ENCODE data around the gene ERFL. TPM values are rescaled to one million over a fixed set of nuclear protein-coding genes. Genes with fewer than 3 reads are reported as not detected.
"Not testable (repeated sequence)": the region's sequence is repeated elsewhere in the genome, so short reads cannot be mapped to it uniquely, and the experiment has no call there.

The ERFL gene
- total RNA-seq, 1 donor from 2014 or later: 1.2 TPM

DNA sequence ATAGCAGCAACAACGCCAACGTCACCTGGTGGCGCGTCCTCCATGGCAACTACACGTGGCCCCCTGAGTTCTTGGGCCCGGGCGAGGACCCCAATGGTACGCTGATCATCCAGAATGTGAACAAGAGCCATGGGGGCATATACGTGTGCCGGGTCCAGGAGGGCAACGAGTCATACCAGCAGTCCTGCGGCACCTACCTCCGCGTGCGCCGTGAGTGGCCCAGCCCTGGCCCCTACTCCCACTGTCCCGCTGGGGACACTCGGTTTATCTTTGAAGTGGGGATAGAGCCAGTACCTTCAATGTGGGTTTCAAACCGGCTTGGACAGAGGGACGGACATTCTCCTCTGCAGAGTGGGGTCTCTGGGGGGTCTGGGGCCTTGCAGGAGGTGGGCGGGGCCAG is 49.2 kb downstream of the ERFL start:
- DNase-seq (ENCODE audit: low spot score, unreplicated experiment): no peak
- Mint-ChIP-seq H3K4me3 (ENCODE audit: low read depth) (no peak overlapping the region), H3K36me3 (ENCODE audit: insufficient read depth) (no peaks in the 10 kb centered on the region), H3K27me3 (peaks cover 30% of the 10 kb centered on the region), H3K4me1 (ENCODE audit: low read depth) (peaks cover 3% of the 10 kb centered on the region), H3K9me3 (ENCODE audit: low read depth) (no peaks in the 10 kb centered on the region), H3K27ac (no peak overlapping the region)
- TF ChIP-seq, protein P1, sequence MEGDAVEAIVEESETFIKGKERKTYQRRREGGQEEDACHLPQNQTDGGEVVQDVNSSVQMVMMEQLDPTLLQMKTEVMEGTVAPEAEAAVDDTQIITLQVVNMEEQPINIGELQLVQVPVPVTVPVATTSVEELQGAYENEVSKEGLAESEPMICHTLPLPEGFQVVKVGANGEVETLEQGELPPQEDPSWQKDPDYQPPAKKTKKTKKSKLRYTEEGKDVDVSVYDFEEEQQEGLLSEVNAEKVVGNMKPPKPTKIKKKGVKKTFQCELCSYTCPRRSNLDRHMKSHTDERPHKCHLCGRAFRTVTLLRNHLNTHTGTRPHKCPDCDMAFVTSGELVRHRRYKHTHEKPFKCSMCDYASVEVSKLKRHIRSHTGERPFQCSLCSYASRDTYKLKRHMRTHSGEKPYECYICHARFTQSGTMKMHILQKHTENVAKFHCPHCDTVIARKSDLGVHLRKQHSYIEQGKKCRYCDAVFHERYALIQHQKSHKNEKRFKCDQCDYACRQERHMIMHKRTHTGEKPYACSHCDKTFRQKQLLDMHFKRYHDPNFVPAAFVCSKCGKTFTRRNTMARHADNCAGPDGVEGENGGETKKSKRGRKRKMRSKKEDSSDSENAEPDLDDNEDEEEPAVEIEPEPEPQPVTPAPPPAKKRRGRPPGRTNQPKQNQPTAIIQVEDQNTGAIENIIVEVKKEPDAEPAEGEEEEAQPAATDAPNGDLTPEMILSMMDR (IDR thresholded peaks at IDR 0.05; ENCODE audit: unreplicated experiment): no peak

DNA sequence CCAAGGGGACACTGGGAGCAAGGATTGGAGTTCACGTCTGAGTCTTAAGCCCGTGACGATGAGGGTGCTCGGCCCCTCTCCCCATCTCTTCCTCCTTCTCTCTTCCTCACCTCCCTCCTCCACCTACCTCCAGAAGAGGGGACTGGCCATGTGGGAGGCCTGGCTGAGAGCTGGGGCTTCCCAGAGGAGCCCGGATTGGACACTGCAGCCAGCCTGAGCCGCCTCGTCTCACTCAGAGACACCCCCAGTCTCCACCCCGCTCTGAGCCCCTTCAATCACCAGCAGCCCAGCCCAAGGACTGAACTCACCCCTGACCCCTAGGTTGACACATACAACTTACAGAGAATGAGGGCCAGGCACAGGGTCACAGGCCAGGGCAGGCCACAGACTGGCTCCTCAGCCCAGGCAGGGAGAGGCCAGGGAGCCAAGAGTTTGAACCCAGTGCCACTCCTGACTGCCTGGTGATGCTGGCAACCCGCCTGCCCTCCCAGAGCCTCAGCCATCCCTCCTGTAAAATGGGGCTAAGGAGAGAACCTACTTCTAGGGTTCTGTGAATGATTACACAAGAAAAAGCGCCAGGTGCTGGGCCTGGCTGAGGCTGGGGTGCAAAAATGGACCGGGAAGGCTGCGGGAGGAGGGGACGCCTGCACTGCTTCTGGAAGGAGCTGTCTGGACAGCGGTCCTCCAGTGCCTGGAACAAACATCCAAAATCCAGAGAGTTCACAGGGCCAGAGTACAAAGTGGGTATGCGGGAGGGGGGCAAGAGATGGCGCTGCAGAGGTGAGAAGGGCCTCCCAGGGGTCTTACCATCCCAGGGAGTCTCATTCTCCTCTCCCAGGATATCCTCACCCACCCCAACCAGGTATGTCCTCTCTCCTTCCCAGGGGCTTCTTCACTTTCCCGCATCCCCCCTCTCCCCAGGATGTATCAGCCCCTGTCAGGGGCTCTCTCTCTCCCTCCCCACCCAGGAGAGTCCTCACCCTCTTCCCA is 50.0 kb downstream of the ERFL start:
- Mint-ChIP-seq H3K27me3 (peaks cover 24% of the 10 kb centered on the region), H3K4me1 (ENCODE audit: low read depth) (peaks cover 3% of the 10 kb centered on the region), H3K36me3 (ENCODE audit: insufficient read depth) (no peaks in the 10 kb centered on the region), H3K4me3 (ENCODE audit: low read depth) (no peak overlapping the region), H3K9me3 (ENCODE audit: low read depth) (no peaks in the 10 kb centered on the region), H3K27ac (no peak overlapping the region)
- no peak for DNase-seq (ENCODE audit: low spot score, unreplicated experiment)
- TF ChIP-seq, protein P1 (IDR thresholded peaks at IDR 0.05; ENCODE audit: unreplicated experiment): no peak

DNA sequence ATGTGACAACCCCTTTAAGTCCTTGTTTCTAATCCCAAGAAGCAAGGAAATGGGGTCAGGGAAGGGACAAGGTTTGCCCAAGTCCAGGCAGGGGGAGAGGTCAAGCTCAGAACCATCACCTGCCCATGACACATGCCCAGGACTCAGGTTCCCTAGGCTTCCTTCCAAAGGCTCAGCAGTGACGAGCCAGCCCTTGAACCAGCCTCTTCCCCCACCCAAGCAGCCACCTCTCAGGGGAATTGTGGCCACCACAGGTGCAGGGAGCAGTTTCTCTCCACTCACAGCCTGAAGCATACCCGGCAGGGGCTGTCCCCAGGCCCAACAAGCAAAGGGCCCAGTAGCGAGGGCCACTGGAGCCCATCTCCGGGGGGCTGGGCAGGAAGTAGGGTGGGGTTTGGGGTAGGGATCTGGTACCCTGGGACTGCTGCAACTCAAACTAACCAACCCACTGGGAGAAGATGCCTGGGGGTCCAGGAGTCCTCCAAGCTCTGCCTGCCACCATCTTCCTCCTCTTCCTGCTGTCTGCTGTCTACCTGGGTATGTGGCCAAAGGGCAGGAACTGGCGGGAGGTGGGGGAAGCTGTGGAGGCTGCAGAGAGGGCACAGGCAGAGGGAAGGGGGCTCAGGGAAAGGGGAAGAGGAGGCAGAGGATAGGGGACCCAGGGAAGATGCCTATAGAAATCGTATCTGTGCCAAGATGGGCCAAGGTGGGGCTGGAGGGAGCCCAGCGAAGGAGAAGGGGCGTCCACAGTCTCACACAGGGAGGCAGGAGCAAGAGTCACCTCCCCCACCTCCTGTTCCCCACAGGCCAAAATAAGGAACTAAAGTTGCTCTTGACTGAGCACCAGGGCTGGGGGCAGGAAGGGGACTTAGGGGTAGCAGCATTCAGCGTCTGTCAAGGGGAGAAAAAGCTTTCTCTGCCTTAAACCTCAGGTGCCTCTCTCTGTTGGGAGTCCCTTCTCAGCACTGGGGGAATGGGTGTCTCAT is 51.1 kb downstream of the ERFL start, which contains the start of gene CD79A:
Gene CD79A (plus strand): TSS at position 433 of the 986 bp plus-strand sequence. CDS start 26 bp downstream, at position 459.
- Mint-ChIP-seq H3K27ac (no peak within 1 kb of the TSS), H3K36me3 (ENCODE audit: insufficient read depth) (peaks cover 2% of the 10 kb centered on the region), H3K27me3 (peaks cover 18% of the 10 kb centered on the region), H3K9me3 (ENCODE audit: low read depth) (no peaks in the 10 kb centered on the region), H3K4me3 (ENCODE audit: low read depth) (no peak within 1 kb of the TSS), H3K4me1 (ENCODE audit: low read depth) (no peaks in the 10 kb centered on the region)
- no peak for DNase-seq (ENCODE audit: low spot score, unreplicated experiment)
- TF ChIP-seq, protein P1 (IDR thresholded peaks at IDR 0.05; ENCODE audit: unreplicated experiment): no peak

DNA sequence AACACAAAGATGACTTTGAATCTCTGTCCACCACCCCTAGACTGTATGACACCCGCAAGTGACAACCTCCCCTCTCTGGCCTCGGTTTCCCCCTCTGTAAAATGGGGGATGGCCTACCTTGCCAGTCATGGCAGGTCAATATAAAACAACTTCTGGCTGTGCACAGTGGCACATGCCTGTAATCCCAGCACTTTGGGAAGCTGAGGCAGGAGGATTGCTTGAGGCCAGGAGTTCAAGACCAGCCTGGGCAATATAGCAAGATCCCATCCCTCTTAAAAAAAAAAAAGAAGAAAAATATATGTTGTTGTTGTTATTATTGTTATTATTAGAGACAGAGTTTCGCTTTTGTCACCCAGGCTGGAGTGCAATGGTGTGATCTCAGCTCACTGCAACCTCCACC is 52.3 kb downstream of the ERFL start:
- not testable (repeated sequence) for H3K9me3 Mint-ChIP-seq (ENCODE audit: low read depth); H3K4me1 Mint-ChIP-seq (ENCODE audit: low read depth); H3K36me3 Mint-ChIP-seq (ENCODE audit: insufficient read depth); H3K27ac Mint-ChIP-seq; H3K4me3 Mint-ChIP-seq (ENCODE audit: low read depth); DNase-seq (ENCODE audit: low spot score, unreplicated experiment)
- peaks cover 12% of the 10 kb centered on the region for H3K27me3 Mint-ChIP-seq

DNA sequence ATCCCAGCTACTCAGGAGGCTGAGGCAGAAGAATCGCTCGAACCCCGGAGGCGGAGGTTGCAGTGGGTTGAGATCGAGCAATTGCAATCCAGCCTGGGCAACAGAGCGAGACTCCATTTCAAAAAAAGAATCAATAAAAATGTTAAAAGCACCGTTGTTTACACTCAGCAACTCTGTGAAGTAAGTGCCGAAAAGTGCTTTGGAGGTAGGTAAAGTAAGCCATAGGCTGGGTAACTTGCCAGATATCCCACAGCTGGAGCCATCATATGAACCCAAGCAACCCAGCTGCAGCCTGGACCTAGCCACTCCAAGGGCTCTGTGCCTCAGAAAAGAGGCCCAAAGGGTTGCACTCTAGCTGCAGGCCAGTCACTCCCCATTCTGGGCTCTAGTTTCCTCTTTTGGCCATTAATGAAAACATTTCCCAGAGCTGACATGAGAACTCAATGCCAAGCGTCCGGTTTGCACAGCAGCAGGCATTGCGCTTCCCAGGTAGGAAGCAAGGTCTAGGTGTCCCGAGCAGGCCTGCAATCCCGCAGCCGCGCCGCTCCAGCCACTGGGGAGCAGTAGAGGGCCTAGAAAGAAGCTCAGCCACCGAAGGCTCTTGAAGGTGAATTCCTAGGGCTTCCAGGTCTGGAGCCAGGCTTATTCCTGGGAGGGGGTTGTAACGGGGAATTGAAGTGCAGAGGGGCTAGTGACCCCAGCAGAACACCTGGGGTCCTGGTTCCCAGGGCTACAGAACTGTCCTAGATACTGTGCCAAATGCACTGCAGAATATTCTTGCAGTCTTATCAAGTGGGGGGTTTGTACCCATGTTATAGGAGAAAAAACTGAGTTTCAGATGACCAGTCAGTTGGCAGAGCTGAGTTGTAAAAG is 55.2 kb downstream of the ERFL start:
- DNase-seq (ENCODE audit: low spot score, unreplicated experiment): peak; percentile 74
- Mint-ChIP-seq H3K4me3 (ENCODE audit: low read depth) (no peak overlapping the region), H3K27me3 (peaks cover 3% of the 10 kb centered on the region), H3K27ac (no peak overlapping the region), H3K36me3 (ENCODE audit: insufficient read depth) (peaks cover 14% of the 10 kb centered on the region), H3K4me1 (ENCODE audit: low read depth) (peaks cover 22% of the 10 kb centered on the region), H3K9me3 (ENCODE audit: low read depth) (no peaks in the 10 kb centered on the region)
- TF ChIP-seq, protein P1 (IDR thresholded peaks at IDR 0.05; ENCODE audit: unreplicated experiment): peak; percentile 81
